Caco-2 (cell line): ENCODE measurements around the gene PLXNA2. TPM values are rescaled to one million over a fixed set of nuclear protein-coding genes. Genes with fewer than 3 reads are reported as not detected.

ENCODE experiments used
- BruUV-seq: library from RNA; stranded (reverse); fragments of 400-500 nt; replicated peaks from 2 replicates; lab custom pipeline; 2021; lab: Mats Ljungman, UMichigan
- CTCF ChIA-PET: fragments of 300-600 bp; sonication (Branson Sonifier 250); formaldehyde crosslinking; loops from one replicate; lab custom pipeline; 2022; ENCODE audit warnings: antibody characterized with exemption; lab: Charles Lee
- POLR2A ChIA-PET: fragments of 300-600 bp; sonication (Branson Sonifier 250); formaldehyde crosslinking; loops from one replicate; lab custom pipeline; 2022; ENCODE audit warnings: antibody characterized with exemption; lab: Charles Lee
- DNase-seq, 2 experiments: peaks; one replicate each; pipeline versions ENCODE4 v3.0.0 to v3.0.0-alpha.2; 2020 to 2022
- H3K27me3 ChIP-seq: replicated peaks from 2 replicates; pipeline ENCODE4 v1.6.0; 2011; ENCODE audit warnings: low read length; ENCODE audit not compliant: control insufficient read depth, insufficient read depth
- H3K36me3 ChIP-seq: 2 replicates; pipeline ENCODE4 v1.5.1; 2011; ENCODE audit warnings: low read length; ENCODE audit not compliant: control insufficient read depth, insufficient read depth
- H3K4me1 ChIP-seq: fragments of 250-450 bp; sonication (Bioruptor Pico); 2 replicates; pipeline ENCODE4 v1.5.1; 2020; ENCODE audit warnings: mild to moderate bottlenecking
- H3K4me3 ChIP-seq: 2 replicates; pipeline ENCODE4 v1.5.1; 2011; ENCODE audit warnings: low read depth, mild to moderate bottlenecking, control low read depth, low read length
- H3K9me3 ChIP-seq: fragments of 250-450 bp; sonication (Bioruptor Pico); 2 replicates; pipeline ENCODE4 v1.5.1; 2020; ENCODE audit warnings: mild to moderate bottlenecking, moderate library complexity
- H3K27ac Mint-ChIP-seq: one replicate; pipeline ENCODE4 v1.8.0; 2022; ENCODE audit warnings: mixed read lengths; ENCODE audit not compliant: unreplicated experiment
- H3K27me3 Mint-ChIP-seq: one replicate; pipeline ENCODE4 v1.8.0; 2022; ENCODE audit warnings: mixed read lengths; ENCODE audit not compliant: insufficient read depth, unreplicated experiment
- H3K36me3 Mint-ChIP-seq: one replicate; pipeline ENCODE4 v1.8.0; 2022; ENCODE audit warnings: mild to moderate bottlenecking, mixed read lengths; ENCODE audit not compliant: insufficient read depth, unreplicated experiment
- H3K4me1 Mint-ChIP-seq: one replicate; pipeline ENCODE4 v1.8.0; 2022; ENCODE audit warnings: low read depth, mixed read lengths; ENCODE audit not compliant: unreplicated experiment
- H3K4me3 Mint-ChIP-seq: one replicate; pipeline ENCODE4 v1.8.0; 2022; ENCODE audit warnings: mild to moderate bottlenecking, moderate library complexity, mixed read lengths; ENCODE audit not compliant: unreplicated experiment
- H3K9me3 Mint-ChIP-seq: one replicate; pipeline ENCODE4 v1.8.0; 2022; ENCODE audit warnings: mixed read lengths; ENCODE audit not compliant: unreplicated experiment
- intact Hi-C: fragments of 100-400 bp; cut with micrococcal nuclease; formaldehyde crosslinking; loops from one replicate; pipeline ENCODE4 v1.10.0; 2022; ENCODE audit not compliant: unreplicated experiment
- total RNA-seq: library from RNA; stranded (reverse); gene quantifications from 2 replicates; pipeline ENCODE4 v1.2.3, GENCODE V29; 2022
- TF ChIP-seq, protein P1 (sequence below), 2 experiments: fragments of 200-600 bp in 1 of 2; IDR thresholded peaks; 1 replicate in 1 of 2; 2 replicates in 1 of 2; pipeline versions ENCODE4 v1.5.1 to v1.8.0; 2011 to 2022; ENCODE audit warnings: antibody characterized with exemption in 1 of 2, control low read depth in 1 of 2, inconsistent platforms in 1 of 2, low read depth in 1 of 2, low read length in 1 of 2, mild to moderate bottlenecking in 1 of 2, moderate library complexity in 1 of 2; ENCODE audit not compliant: insufficient read depth in 1 of 2, severe bottlenecking in 1 of 2, unreplicated experiment in 1 of 2

PLXNA2 gene
- total RNA-seq, 1 experiment from 2014 or later: 3.2 TPM

DNA sequence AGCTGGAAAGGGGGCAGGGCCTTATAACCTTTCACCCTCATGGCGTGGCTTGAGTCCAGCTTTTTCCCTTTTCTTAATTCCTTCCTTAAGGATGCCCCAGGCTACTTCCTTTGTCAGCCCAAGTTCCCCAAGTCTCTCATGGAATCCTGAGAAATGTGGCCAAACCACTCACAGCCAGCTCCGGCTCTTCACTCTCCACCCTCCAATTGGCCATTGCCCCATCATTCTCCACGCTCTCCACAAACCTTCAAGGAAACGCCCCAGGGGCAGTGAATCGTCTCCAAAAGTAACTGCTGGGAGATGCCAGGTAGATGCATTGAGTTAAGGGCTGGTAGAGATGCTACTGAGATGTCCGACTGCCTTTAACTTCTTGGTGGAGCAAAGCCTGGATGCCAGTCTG lies 219.8 kb downstream of the PLXNA2 start:
- intact Hi-C loops: loop anchor here (5.0 kb wide), 1 partner anchor 168 kb away; no protein-coding TSS in a partner anchor
- Histone ChIP-seq H3K9me3 (no peaks in the 10 kb centered on the region), H3K4me1 (no peaks in the 10 kb centered on the region), H3K27me3 (no peaks in the 10 kb centered on the region; the same call in 1 of the 2 replicates), H3K4me3 (no peak overlapping the region), H3K36me3 (no peaks in the 10 kb centered on the region)
- ChIA-PET POLR2A (no interaction called here), CTCF (interaction anchor here (0.5 to 3.6 kb wide), 5 partner anchors 107 to 228 kb away, joined by 3 to 23 read pairs (median 4); no protein-coding TSS in a partner anchor)
- TF ChIP-seq, protein P1, sequence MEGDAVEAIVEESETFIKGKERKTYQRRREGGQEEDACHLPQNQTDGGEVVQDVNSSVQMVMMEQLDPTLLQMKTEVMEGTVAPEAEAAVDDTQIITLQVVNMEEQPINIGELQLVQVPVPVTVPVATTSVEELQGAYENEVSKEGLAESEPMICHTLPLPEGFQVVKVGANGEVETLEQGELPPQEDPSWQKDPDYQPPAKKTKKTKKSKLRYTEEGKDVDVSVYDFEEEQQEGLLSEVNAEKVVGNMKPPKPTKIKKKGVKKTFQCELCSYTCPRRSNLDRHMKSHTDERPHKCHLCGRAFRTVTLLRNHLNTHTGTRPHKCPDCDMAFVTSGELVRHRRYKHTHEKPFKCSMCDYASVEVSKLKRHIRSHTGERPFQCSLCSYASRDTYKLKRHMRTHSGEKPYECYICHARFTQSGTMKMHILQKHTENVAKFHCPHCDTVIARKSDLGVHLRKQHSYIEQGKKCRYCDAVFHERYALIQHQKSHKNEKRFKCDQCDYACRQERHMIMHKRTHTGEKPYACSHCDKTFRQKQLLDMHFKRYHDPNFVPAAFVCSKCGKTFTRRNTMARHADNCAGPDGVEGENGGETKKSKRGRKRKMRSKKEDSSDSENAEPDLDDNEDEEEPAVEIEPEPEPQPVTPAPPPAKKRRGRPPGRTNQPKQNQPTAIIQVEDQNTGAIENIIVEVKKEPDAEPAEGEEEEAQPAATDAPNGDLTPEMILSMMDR (IDR thresholded peaks at IDR 0.05; ENCODE audit: insufficient read depth in 1 of 2, low read depth in 1 of 2, low read length in 1 of 2, severe bottlenecking in 1 of 2, unreplicated experiment in 1 of 2): no peak
- no TSS peak for BruUV-seq
- DNase-seq: no peak
- Mint-ChIP-seq H3K36me3 (no peaks in the 10 kb centered on the region), H3K27ac (no peak overlapping the region), H3K27me3 (peaks cover 3% of the 10 kb centered on the region), H3K9me3 (no peaks in the 10 kb centered on the region), H3K4me3 (no peak overlapping the region), H3K4me1 (no peaks in the 10 kb centered on the region)

DNA sequence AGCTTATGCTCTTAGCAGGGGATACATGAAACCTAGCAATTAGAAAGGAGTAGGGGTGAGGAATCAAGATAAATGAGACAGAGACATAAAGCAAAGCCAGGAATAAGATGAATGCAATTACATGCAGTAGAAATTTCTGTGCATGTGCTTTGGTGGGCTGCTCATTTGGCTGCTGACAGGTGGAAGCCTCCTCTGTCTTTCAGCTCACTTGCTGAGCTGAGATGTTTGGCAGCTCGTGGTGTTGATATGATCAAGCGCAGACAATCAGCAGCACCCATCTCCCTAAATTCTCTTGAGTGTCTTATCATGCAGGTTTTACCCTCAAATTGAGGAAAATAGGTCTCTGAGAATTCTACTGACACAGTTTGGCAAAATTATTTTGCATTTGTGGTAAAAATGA lies 224.9 kb downstream of the PLXNA2 start:
- no peaks in the 10 kb centered on the region for H3K4me1 Mint-ChIP-seq
- H3K9me3 ChIP-seq: no peaks in the 10 kb centered on the region
- H3K4me3 Mint-ChIP-seq: no peak overlapping the region
- H3K4me1 ChIP-seq: no peaks in the 10 kb centered on the region
- ChIA-PET POLR2A (no interaction called here), CTCF (no interaction called here)
- H3K27ac Mint-ChIP-seq: no peak overlapping the region
- no peak for DNase-seq
- TF ChIP-seq, protein P1 (IDR thresholded peaks at IDR 0.05; ENCODE audit: insufficient read depth in 1 of 2, low read depth in 1 of 2, low read length in 1 of 2, severe bottlenecking in 1 of 2, unreplicated experiment in 1 of 2): no peak
- no peaks in the 10 kb centered on the region for H3K36me3 ChIP-seq
- peaks cover 5% of the 10 kb centered on the region for H3K27me3 Mint-ChIP-seq
- no peak overlapping the region for H3K4me3 ChIP-seq
- intact Hi-C loops: no loop called here
- BruUV-seq: no TSS peak
- H3K9me3 Mint-ChIP-seq: no peaks in the 10 kb centered on the region
- no peaks in the 10 kb centered on the region; the same call in 1 of the 2 replicates for H3K27me3 ChIP-seq
- no peaks in the 10 kb centered on the region for H3K36me3 Mint-ChIP-seq

DNA sequence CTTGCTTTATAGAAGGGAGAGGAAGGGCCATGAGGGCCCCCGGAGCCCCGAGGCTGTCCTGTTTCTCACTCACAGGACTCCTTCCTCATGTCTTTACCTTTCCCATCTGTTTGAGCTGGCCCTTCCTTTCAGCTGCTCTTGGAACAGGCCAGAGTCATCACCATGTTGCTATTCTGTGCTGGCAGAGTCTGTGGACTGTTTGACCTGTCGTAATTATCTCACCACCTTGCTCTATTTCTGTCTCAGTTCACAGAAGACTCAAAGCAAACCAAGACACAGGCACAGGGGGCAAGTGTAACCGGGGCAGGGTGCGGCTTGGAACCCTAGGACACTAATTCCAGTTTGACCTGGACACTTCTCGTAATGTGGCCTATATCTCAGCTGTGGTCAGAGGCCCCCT lies 228.9 kb downstream of the PLXNA2 start:
- no peaks in the 10 kb centered on the region for H3K36me3 ChIP-seq
- POLR2A ChIA-PET: no interaction called here
- no TSS peak for BruUV-seq
- H3K27me3 ChIP-seq: no peaks in the 10 kb centered on the region
- no peak overlapping the region for H3K4me3 Mint-ChIP-seq
- CTCF ChIA-PET: no interaction called here
- intact Hi-C loops: no loop called here
- TF ChIP-seq, protein P1 (IDR thresholded peaks at IDR 0.05; ENCODE audit: insufficient read depth in 1 of 2, low read depth in 1 of 2, low read length in 1 of 2, severe bottlenecking in 1 of 2, unreplicated experiment in 1 of 2): no peak
- H3K4me1 ChIP-seq: no peaks in the 10 kb centered on the region
- H3K4me3 ChIP-seq: no peak overlapping the region
- H3K36me3 Mint-ChIP-seq: no peaks in the 10 kb centered on the region
- H3K4me1 Mint-ChIP-seq: no peaks in the 10 kb centered on the region
- H3K9me3 ChIP-seq: no peaks in the 10 kb centered on the region
- H3K27me3 Mint-ChIP-seq: peaks cover 2% of the 10 kb centered on the region
- no peak for DNase-seq
- H3K27ac Mint-ChIP-seq: no peak overlapping the region
- no peaks in the 10 kb centered on the region for H3K9me3 Mint-ChIP-seq
